ENCODE measurements around the gene ATN1.
"Not testable (repeated sequence)": the region's sequence is repeated elsewhere in the genome, so short reads cannot be mapped to it uniquely, and the experiment has no call there.

The ATN1 gene

GRCh38 chr12:6904280-6905276 lies 23.2 kb upstream of the ATN1 start, which contains the start of gene LRRC23:
Gene LRRC23 (plus strand): TSS chr12:6904822. CDS start chr12:6905634, 812 bp downstream.
- DNase-seq = peak; percentile 94 to 98 (median 97)

GRCh38 chr12:6905414-6906040 lies 22.2 kb upstream of the ATN1 start:
- no peak for DNase-seq

- DNase-seq = not testable (repeated sequence)
Measured at GRCh38 chr12:6908141-6908540, 19.6 kb upstream of the ATN1 start.

GRCh38 chr12:6909421-6910145 lies 18.2 kb upstream of the ATN1 start:
- DNase-seq = no peak

- DNase-seq = no peak
Measured at GRCh38 chr12:6912164-6912935, 15.4 kb upstream of the ATN1 start.

- peak; percentile 68 to 89 (median 80) for DNase-seq
Measured at GRCh38 chr12:6914246-6914946, 13.4 kb upstream of the ATN1 start, which contains the start of gene ENO2. Gene ENO2 (plus strand): TSS chr12:6914580. CDS start chr12:6915833, 1,253 bp downstream.

- DNase-seq = peak in 1 of 5 experiments; percentile 30
Measured at GRCh38 chr12:6914947-6915788, 12.6 kb upstream of the ATN1 start.

- DNase-seq = no peak
Measured at GRCh38 chr12:6915789-6916285, 11.9 kb upstream of the ATN1 start.

- no peak for DNase-seq
Measured at GRCh38 chr12:6916426-6917200, 11.1 kb upstream of the ATN1 start.

- no peak for DNase-seq
Measured at GRCh38 chr12:6917491-6918231, 10.1 kb upstream of the ATN1 start.

GRCh38 chr12:6919588-6919987 lies 8.2 kb upstream of the ATN1 start:
- no peak for DNase-seq

GRCh38 chr12:6921539-6921938 lies 6.2 kb upstream of the ATN1 start:
- DNase-seq = no peak

GRCh38 chr12:6921996-6922946 lies 5.5 kb upstream of the ATN1 start:
- no peak for DNase-seq

GRCh38 chr12:6923003-6923732 lies 4.6 kb upstream of the ATN1 start:
- DNase-seq = no peak

GRCh38 chr12:6923851-6924250 lies 3.9 kb upstream of the ATN1 start:
- DNase-seq = no peak

GRCh38 chr12:6925239-6925539 lies 2.6 kb upstream of the ATN1 start:
- no peak for DNase-seq

All from T-helper 2 cell (primary cell).